ENCODE measurements around the gene ITGA8. TPM values are rescaled to one million over a fixed set of nuclear protein-coding genes. Genes with fewer than 3 reads are reported as not detected.

ITGA8 gene
- polyA plus RNA-seq, 3 donors = not detected

- peaks cover 0 to 3% (median 0%) of the 10 kb centered on the region in 3 donors for H3K27me3 Mint-ChIP-seq (ENCODE audit: low read depth in 3 of 3)
- H3K4me1 ChIP-seq (ENCODE audit: control insufficient read depth in 1 of 2, insufficient read depth in 2 of 2, low read length in 2 of 2) = no peaks in the 10 kb centered on the region
These were observed 174.5 kb downstream of the ITGA8 start for GRCh38 chr10:15545266-15545665.

GRCh38 chr10:15543994-15544393 lies 175.7 kb downstream of the ITGA8 start:
- H3K4me1 Mint-ChIP-seq = no peaks in the 10 kb centered on the region
- Histone ChIP-seq H3K9ac (ENCODE audit: insufficient read depth, low read length, poor library complexity, severe bottlenecking) (no peak overlapping the region), H3K4me3 (replicated peaks in 1 of 3; ENCODE audit: low read depth in 2 of 3, low read length in 3 of 3) (no peak overlapping the region), H4K20me1 (ENCODE audit: insufficient read depth, low read length) (no peaks in the 10 kb centered on the region), H3K79me2 (ENCODE audit: insufficient read depth, low read length) (no peaks in the 10 kb centered on the region), H3K27ac (ENCODE audit: low read depth in 1 of 2, low read length in 2 of 2) (no peak overlapping the region), H3K9me3 (replicated peaks in 1 of 2; ENCODE audit: control insufficient read depth in 1 of 2, insufficient read depth in 1 of 2, low read length in 2 of 2) (peaks cover 0 to 3% of the 10 kb centered on the region in 2 donors), H3K4me2 (replicated peaks; ENCODE audit: extremely low read depth, low read length, poor library complexity, severe bottlenecking) (no peak overlapping the region), H2AFZ (ENCODE audit: insufficient read depth, low read depth, low read length, poor library complexity, severe bottlenecking) (no peak overlapping the region), H3K4me1 (ENCODE audit: control insufficient read depth in 1 of 2, insufficient read depth in 2 of 2, low read length in 2 of 2) (no peaks in the 10 kb centered on the region), H3K27me3 (ENCODE audit: control insufficient read depth in 2 of 2, insufficient read depth in 2 of 2, low read length in 2 of 2) (no peaks in the 10 kb centered on the region), H3K36me3 (replicated peaks in 1 of 2; ENCODE audit: control insufficient read depth in 1 of 2, insufficient read depth in 2 of 2, low read length in 2 of 2) (no peaks in the 10 kb centered on the region)
- no peak for TF ChIP-seq CTCF (IDR thresholded peaks at IDR 0.05)
- intact Hi-C loops (cut with micrococcal nuclease) = no loop called here
- peaks cover 0 to 3% (median 0%) of the 10 kb centered on the region in 3 donors for H3K27me3 Mint-ChIP-seq (ENCODE audit: low read depth in 3 of 3)
- no peak overlapping the region for H3K4me3 Mint-ChIP-seq
- no peaks in the 10 kb centered on the region for H3K36me3 Mint-ChIP-seq
- WGBS (ENCODE audit: insufficient coverage) = no CpG with 5 or more reads among the region's 1 CpG
- DNase-seq = no peak
- peaks cover 4 to 14% (median 7%) of the 10 kb centered on the region in 7 donors for H3K9me3 Mint-ChIP-seq
- no peak overlapping the region for H3K27ac Mint-ChIP-seq

More at GRCh38 chr10:15545266-15545665, 174.5 kb downstream of the ITGA8 start:
- no peaks in the 10 kb centered on the region for H4K20me1 ChIP-seq (ENCODE audit: insufficient read depth, low read length)
- H3K9me3 ChIP-seq (replicated peaks in 1 of 2; ENCODE audit: control insufficient read depth in 1 of 2, insufficient read depth in 1 of 2, low read length in 2 of 2) = peaks cover 0 to 3% of the 10 kb centered on the region in 2 donors
- no peak overlapping the region for H3K4me3 ChIP-seq (replicated peaks in 1 of 3; ENCODE audit: low read depth in 2 of 3, low read length in 3 of 3)
- Mint-ChIP-seq H3K36me3 (no peaks in the 10 kb centered on the region), H3K4me1 (no peaks in the 10 kb centered on the region), H3K9me3 (peaks cover 3 to 12% (median 7%) of the 10 kb centered on the region in 7 donors), H3K4me3 (no peak overlapping the region), H3K27ac (no peak overlapping the region)
- no peaks in the 10 kb centered on the region for H3K36me3 ChIP-seq (replicated peaks in 1 of 2; ENCODE audit: control insufficient read depth in 1 of 2, insufficient read depth in 2 of 2, low read length in 2 of 2)
- H3K27ac ChIP-seq (ENCODE audit: low read depth in 1 of 2, low read length in 2 of 2) = no peak overlapping the region
- TF ChIP-seq CTCF (IDR thresholded peaks at IDR 0.05) = no peak
- no peak overlapping the region for H3K4me2 ChIP-seq (replicated peaks; ENCODE audit: extremely low read depth, low read length, poor library complexity, severe bottlenecking)
- no peak for DNase-seq
- H2AFZ ChIP-seq (ENCODE audit: insufficient read depth, low read depth, low read length, poor library complexity, severe bottlenecking) = no peak overlapping the region
- intact Hi-C loops (cut with micrococcal nuclease) = no loop called here
- H3K27me3 ChIP-seq (ENCODE audit: control insufficient read depth in 2 of 2, insufficient read depth in 2 of 2, low read length in 2 of 2) = no peaks in the 10 kb centered on the region
- WGBS (ENCODE audit: insufficient coverage) = no CpG with 5 or more reads among the region's 2 CpGs
- H3K79me2 ChIP-seq (ENCODE audit: insufficient read depth, low read length) = no peaks in the 10 kb centered on the region
- no peak overlapping the region for H3K9ac ChIP-seq (ENCODE audit: insufficient read depth, low read length, poor library complexity, severe bottlenecking)
